IPS-NIHi11 (cell line): ENCODE data around the gene LIN37.
A peak's percentile ranks its signal among the peaks of the same experiment; 100 is the strongest.
"Not testable (repeated sequence)": the region's sequence is repeated elsewhere in the genome, so short reads cannot be mapped to it uniquely, and the experiment has no call there.

Source experiments
- DNase-seq: peaks from one replicate; pipeline ENCODE4 v3.0.0; 2012; ENCODE audit warnings: mixed read lengths, low spot score

LIN37 gene

DNA sequence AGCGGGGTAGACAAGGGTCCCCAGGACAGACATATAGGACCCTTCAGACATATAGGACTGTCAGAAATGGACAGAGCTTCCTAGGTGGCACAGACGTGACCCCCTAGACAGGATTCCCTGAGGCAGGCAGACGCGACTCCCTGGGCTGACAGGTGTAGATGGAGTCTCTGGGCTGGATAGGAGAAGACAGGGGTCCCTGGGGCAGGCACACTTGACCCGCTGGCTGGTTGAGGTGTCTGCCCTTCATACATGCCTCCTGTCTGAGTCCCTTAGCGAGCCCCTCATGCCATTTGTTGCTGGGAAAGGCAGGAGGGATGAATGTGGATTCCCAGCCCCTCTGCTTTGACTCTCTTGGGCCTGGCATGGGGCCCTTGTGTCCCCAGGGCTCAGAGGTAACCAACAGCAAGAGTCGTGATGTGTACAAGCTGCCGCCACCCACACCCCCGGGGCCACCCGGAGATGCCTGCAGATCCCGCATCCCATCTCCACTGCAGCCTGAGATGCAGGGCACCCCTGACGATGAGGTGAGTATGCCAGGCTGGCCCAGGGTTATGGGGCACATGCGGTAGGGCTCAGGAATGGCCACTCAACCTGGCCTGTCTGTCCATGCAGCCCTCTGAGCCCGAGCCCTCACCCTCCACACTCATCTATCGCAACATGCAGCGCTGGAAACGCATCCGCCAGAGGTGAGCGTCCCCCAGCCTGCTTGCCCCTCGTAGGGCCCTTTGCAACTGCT lies 5.4 kb downstream of the LIN37 start:
- DNase-seq: no peak

DNA sequence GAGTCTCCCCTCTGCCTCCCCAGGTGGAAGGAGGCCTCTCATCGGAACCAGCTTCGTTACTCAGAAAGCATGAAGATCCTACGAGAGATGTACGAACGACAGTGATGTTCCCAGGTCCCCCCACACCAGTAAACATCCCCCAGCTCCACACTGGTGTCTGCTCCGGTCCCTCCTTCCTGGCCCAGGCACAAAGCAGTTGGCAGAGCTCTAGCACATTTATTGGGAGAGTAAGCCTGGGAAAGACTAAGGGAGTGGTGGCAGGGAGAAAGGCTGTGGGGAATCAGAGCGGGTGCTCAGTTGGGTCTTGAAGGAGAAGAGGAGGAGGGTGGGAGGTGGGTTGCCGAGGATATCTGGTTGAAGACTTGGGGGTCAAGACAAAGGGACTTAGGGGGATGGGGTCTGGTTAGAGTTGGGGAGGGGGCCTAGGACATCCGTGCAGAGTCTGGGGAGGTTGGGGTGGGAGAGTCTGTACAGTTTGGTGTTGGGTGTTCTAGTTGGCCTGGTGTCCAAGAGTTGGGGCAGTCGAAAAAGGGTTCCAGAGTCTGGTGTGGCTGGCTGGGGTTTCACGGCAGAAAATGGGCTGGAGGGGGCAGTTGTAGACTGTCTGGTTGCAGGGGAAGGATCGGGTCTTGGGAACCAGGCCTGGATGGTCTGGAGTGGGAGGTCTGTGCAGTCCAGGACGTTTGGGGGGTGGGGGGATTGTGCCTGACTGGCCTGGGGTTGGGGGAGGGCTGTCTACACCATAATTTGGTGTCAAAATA lies 6.2 kb downstream of the LIN37 start:
- no peak for DNase-seq

DNA sequence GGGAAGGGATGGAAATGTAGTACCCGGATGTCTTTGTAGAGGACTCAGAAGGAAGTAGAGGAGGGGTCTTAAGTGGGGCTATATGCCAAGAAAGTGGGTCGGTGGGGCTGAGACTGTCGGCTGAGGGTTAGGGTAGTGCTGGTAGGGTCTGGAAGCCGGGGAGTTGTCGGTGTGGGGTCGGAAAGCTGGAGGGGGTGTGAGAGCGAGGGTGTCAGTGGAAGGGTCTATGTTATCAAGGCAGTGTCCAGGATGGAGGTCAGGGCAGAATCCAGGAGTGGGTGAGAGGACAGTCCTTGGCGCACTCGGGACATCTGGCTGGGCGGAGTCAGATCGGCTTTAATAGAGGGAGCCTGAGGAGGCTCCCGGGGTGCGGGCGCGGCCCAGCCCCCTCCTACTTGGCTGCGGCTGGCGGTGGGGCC lies 6.8 kb downstream of the LIN37 start:
- DNase-seq: no peak

DNA sequence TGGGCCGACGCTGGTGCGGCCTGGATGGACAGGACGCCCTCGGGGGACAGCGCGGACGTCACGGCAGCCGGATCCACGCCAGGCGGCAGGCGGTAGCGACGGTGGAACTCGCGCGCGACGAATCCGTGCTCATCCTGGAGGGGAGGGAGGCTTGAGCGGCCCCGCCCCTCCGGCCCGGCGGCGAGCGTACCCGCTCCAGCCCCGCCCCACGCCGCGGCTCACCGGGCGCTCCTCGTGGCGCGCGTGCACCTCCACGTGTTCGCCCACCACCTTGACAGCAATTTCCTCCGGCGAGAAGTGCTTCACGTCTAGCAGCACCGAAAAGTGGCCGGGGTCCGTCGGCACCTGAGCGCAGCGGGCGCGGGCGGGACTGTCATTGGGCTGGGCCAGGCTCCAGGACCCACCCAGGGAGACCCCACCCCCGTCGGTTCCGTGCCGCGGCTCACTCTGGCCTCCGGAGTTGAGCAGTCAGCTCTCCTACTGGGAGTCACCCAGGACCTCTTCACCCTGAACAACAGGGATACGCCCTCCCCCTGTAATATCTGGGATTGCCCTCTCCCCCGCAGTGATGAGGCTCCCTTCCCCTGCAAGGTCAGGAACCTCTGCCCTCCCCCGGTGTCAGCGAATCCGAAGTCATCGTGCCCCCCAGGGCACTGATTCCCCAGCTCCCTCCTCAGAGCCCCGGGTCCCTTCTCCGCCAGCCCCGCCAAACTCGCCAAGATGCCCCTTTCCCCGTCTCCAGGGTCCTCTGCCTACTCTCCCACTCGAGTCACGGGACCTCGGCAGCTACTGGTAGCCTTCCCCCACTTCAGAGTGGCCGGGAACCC lies 7.4 kb downstream of the LIN37 start:
- peak; percentile 37 for DNase-seq

DNA sequence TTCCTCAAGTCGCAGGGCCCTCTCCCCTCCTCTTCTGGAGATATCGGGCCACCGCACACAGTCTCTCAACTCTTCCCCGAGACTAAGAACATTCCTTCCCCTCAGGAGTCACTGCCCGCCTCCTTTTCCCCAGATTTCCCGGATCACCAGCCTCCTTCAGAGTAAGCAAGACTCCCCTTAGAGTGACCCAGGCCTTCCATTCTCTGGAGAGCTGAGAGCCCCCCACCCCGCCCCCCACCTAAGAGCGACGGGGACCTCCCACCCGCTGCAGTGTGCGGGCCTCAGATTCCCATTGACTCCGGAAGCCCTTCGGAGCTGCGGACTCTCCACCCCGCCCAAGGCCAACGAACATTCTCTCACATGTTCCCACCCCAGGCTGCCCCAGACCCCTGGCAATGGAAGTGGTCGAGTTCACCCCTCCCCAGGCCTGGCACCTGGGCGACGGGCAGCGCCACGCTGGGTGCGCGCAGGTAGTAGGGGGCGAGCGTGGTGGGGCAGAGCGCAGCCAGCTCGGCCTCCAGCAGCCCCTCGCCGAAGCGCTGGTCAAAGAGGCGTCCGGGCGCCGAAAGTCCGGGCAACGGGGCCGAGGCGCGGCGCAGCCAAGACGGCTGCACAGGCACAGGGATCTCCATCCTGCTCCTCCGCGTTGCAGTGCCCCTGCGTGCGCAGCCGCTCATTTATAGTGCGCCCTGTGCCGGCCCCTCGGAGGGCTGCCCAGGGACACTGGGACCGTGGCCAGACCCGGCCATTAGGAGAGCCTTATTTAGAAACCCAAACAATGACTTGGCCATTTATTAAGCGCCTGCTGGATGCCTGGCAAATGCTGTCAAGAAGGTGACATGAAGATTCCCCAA lies 8.2 kb downstream of the LIN37 start, which contains the start of gene HSPB6:
TSS of gene HSPB6 (minus strand) at position 653 of the 854 bp plus-strand sequence. CDS start at position 632, 21 bp downstream.
- no peak for DNase-seq

DNA sequence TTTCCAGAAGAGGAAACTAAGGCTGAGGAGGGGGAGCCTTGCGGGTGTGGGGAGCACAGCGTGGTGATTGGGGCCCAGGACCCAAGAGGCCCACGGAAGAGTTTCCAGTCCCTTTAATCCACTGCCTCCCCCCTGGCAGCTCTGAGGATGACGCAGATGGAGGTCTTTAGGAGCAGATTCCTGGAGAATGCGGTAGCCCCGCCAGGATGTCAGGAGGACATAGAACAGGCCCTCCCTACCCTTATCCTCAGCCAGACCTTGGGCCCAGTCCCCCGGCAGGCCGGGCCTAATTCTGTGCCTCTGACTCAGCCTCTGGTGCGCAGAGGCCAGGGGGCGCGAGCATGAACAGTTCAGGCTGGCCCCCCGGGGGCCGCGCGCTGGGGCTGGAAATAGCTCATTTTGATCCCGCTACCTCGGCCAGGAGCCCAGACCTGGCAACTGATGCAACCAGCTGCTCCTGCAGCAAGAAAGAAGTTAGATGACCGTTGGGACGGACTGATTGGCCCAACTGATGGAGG lies 8.9 kb downstream of the LIN37 start:
- peak; percentile 31 for DNase-seq

DNA sequence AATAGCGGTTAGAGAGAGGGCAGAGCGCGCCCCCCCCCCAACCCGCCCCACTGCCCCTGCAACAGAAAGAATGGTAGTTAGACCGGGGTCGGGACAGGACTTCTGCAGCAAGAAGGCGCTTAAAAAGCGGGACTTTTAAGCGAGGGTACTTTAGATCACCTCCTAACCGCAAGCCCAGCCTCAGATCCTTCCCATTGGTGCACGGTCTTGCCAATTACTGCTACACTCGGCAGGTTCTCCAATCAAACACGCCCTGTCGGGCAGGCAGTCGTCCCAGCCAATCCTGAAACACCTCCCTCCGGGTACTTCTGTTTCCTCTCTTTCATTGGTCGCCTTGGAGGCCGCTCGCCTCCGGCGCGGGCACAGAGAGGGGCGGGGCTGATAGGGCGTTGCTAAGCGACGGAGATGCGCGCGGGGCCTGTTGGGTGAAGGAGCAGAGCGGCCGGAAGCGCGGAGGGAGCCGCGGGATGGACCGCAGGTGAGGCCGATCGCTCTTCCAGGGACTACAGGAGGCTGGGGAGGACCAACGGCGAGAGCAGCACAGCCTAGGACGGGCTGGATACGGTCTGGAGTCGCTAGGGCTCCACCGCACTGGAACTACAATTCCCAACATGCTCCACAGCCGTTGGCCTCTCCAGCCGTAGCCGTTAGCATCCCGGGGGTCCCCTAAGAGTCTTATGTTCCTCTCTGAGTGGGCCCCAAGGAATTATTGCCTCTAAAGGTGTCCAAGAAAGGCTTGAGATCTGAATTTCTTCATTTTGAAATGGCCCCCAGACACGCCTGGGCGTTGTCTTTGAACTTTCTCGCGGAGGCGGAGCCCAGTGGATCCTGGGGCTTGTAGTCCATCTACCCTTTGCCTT lies 9.6 kb downstream of the LIN37 start, which contains the start of gene PROSER3:
TSS of gene PROSER3 (plus strand) at position 428 of the 860 bp plus-strand sequence. CDS start at position 468, 40 bp downstream.
- DNase-seq: peak; percentile 94

DNA sequence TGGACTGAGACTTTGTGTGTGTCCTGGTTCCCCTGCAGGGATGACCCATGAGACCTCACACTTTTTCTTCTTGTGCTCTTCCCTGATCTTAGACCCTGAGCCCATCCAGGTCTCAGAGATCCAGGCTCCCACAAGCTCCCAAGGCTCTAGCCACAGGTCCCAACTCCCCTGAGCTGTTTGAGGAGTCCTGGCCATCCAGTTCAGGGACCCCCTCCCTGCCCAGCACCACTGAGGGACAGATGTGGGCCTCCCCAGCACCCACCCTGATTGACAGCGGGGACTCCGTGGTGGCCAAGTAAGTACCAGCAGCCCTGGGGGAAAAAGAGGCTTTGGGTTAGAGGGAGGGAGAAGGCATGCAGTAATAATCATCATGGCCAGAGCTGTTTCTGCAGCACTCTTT lies 11.3 kb downstream of the LIN37 start:
- no peak for DNase-seq

DNA sequence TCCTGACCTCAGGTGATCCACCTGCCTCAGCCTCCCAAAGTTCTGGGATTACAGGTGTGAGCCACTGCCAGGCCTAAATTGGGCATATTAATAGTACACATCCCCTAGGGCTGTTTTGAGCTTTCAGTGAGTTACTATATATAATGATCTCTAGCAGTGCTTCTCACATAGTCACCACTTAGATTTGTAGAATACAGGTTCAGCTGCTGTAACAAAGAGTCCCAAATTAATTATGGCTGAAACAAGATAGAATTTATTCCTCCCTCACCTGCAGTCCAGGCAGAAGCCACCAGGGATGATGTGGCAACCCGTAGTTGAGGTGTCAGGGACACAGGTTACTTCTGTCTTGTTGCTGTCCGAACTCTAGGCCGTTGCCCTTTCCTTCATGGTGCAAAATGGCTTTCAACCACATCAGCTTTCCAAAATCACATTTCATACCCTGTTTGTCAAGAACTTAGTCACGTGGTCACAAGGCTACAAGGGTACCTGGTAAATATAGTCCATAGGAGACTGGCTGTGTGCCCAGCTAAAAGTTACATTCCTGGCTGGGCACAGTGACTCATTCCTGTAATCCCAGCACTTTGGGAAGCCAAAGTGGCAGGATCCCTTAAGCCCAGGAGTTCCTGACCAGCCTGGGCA lies 12.5 kb downstream of the LIN37 start:
- no peak for DNase-seq

DNA sequence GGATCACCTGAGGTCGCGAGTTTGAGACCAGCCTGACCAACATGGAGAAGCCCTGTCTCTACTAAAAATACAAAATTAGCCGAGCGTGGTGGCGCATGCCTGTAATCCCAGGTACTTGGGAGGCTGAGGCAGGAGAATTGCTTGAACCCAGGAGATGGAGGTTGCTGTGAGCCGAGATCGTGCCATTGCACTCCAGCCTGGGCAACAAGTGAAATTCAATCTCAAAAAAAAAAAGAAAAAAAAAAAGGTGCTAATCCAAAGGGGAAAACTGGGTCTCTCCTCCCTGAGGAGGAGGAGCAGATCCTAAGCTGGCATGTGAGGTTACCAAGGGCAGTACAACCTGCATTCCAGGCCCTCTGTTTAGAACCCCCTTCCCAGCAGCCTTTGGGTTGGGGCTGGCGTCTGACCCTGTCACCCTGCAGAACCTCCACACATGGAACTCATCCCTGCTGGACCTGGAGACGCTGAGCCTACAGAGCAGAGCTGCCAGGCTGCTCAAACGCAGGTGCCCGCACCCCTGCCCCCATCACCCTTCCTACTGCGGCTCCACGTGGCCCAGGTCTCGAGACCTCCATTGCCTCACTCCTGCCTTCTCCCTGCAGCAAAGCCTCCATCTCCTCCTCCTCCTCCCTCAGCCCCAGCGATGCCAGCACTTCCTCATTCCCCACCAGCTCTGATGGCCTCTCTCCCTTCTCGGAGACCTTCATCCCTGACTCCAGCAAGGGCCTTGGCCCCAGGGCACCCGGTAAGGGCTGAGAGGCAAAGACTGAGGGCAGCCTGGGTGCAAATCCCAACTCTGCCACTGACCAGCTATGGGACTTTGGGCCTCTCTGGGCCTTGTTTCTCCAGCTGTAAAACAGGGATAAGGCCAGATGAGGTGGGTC lies 16.3 kb downstream of the LIN37 start:
- no peak for DNase-seq

DNA sequence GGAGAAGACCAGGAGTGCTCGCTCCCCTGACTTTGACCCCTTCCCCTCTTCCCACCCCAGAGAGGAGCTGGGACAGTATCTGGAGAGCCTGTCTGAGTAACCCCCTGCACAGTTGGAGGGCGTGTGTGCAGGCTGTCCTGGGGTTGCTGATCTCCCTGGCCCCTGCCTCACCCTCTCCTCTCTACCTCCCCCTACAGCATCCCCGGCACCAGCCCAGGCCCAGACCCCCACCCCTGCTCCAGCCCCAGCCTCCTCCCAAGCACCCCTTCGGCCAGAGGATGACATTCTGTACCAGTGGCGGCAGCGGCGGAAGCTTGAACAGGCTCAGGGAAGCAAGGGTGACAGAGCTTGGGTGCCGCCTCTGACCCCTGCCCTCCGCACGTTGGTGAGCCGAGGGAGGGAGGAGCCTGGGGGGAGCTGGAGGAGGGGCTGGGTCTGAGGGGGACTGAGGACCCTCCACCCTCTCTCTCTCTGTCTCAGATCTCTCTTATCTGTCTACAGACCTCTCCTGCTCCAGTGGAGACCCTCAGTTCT lies 18.3 kb downstream of the LIN37 start:
- no peak for DNase-seq

DNA sequence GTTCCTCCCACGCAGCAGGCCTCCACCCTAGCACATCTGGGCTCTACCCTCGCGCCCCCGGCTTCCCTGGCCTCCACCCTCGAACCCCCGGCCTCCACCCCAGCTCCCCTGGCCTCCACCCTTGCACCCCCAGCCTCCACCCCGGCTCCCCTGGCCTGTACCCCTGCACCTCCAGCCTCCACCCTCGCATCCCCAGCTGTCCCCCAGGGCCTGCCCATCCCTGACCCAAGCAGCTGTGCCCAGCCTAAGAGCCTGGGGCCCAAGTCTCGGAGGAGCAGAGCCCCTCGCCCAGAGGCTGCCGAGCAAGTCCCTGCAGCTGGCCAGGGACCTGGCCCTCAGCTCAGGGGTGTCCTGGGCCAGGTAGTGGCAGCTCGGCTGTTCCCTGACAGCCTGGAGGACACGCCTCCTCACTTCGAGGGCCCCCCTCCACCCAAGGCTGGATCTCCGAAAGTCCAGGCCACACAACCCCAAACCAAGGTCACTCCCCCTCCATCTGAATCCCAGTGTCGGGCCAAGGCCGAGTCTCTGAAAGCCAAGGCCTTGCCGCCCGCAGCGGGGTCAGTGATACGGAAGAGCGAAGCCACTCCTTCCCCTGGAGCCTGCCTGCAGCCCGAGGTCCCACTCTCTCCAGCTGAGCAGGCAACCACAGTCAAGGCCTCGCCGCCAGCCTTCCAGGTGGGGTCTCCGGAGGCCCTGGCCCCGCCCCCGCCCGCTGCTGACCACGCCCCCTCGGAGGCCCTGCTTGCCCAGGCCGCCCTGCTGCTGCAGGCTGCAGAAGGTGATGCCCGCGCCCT lies 19.1 kb downstream of the LIN37 start:
- DNase-seq: peak; percentile 98

DNA sequence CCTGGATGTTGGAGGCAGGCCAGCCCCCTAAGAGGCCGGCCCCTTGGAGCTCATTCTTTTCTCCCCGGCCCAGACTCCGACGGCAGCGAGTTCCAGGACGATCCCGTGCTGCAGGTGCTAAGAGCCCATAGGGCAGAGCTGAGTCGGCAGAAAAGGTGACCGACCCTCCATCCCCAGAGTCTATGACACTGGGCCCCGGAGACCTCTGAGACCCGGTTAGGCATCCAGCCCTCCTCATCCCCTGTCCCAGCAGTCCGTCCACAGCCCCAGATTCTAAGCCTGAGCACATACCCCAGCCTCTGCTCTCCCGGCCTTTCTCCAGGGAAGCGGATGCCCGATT lies 19.7 kb downstream of the LIN37 start:
- DNase-seq: no peak

DNA sequence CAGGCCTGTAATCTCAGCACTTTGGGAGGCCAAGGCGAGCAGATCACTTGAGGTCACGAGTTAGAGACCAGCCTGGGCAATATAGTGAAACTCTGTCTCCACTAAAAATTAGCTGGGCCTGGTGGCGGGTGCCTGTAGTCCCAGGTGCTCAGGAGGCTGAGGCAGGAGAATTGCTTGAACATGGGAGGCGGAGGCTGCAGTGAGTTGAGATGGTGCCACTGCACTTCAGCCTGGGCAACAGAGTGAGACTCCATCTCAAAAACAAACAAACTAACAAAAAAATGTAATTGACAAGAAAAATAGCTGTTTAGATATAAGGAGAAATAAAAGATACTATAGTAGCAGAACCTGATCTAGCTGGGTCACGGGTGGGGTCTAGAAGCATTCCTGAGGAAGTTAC lies 24.0 kb downstream of the LIN37 start:
- DNase-seq: not testable (repeated sequence)

DNA sequence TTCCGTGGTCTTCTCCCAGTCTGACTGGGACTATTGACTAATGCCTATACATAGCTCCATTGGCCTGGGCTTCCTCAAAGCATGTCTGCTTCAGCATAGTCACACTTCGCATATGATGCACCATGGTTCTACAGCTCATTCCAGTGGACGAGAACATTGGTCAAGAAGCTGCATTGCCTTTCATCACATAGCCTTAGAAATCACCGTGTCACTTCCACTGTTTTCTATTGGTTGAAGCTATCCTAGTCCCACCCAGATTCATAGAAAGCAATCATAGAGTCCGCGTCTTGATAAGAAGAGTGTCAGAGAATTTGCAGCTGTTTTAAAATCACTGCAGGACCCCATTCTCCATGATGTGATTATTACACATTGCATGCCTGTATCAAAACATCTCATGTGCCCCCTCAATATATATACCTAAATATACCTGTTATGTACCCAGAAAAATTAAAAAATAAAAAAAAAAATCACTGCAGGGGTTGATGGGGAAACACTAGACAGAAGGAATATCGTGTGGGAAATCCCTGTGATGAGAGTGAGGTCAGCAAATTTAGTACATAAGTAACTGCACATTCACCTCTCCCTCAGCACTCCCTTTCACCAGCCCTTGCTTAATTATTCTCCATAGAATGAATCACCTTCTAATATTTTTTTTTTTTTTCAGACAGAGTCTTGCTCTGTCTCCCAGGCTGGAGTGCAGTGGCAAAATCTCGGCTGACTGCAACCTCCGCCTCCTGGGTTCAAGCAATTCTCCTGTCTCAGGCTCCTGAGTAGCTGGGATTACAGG lies 24.8 kb downstream of the LIN37 start:
- DNase-seq: no peak

DNA sequence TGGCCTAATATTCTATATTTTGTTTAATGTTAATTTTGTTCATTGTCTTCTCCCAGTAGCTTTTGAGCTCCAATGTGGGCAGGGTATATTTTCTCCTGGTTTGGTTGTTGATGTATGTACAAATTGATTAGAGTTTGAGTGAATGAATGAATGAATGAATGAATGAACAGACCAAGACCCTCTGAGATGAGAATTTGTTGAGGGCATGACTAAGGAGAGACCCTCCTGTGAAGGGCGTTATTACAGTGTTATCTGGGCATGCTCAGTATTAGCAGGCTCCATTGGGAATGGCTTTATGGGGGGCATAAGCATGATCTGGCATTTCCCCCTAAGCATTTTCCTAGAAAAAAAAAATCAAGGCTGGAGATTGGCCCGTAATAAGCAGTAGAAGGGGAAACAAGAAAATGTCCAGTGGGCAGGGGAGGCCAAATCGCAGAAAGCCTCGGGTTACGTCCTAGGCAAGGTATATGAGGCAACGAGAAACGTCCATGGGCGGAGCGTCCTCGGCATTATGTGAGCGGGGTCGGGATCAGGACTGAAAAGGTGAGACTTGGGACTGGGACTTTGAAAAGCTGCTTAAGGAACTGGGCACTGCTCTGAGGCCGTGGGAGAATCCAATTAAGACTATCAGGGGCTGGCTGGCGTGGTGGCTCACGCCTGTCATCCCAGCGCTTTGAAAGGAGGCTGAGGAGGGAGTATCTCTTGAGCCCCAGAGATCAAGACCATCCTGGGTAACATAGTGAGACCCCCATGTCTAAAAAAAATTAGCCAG lies 26.1 kb downstream of the LIN37 start:
- DNase-seq: no peak
